HG03442 (cell line): Measurements from ENCODE around the gene GAS6.

Experiments
- ATAC-seq: cut with Tn5 transposase; IDR thresholded peaks from one replicate; pipeline ENCODE4 v1.9.1; 2021; ENCODE audit warnings: mild to moderate bottlenecking, moderate library complexity; ENCODE audit not compliant: unreplicated experiment

The GAS6 gene

DNA sequence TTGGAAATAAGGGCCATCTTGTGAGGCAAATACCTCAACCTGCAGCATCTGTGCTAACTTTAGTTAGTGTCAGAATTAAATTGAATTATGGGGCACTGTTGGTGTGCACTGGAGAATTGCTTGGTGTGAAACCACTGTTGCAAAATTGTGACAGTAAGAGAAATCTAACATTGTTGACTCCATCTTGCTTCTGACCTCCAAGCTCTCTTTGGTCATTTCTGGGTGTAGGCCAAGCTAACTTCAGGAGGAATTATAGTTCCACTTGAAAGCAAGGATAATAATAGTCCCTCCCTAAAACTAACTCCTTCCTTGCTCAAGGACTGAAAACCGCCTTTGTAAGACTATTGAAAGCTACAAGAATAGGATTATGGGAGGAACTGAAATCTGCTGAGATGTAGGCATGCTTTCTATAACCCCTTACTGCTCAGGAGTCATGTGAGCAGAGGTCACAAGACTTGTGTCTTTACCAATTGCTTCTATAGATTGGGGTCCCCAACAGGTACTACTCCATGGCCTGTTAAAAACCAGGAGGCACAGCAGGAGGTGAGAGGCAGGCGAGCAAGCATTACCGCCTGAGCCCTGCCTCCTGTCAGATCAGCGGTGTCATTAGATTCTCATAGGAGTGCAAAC, 24.9 kb upstream of the GAS6 start:
- no peak for ATAC-seq

DNA sequence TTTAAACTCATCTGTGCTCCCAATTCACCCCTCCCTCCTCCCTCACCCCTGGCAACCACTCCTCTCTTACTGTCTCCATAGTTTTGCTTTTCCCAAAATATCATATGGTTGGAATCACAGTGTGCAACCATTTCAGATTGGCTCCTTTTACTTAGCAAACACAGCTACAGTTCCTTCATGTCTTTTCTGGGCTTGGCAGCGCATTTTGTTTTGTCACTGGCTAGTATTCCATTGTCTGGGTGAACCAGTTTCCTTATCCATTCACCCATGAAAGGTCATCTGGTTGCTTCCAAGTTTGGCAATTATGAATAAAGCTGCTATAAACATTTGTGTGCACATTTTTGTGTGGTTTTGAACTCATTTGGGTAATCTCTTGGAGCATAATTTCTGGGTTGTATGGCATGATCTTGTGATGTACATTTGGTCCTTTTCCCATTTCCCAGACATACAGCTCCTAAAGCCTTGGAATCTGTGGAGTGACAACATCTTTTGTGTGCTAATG, 23.9 kb upstream of the GAS6 start:
- no peak for ATAC-seq

DNA sequence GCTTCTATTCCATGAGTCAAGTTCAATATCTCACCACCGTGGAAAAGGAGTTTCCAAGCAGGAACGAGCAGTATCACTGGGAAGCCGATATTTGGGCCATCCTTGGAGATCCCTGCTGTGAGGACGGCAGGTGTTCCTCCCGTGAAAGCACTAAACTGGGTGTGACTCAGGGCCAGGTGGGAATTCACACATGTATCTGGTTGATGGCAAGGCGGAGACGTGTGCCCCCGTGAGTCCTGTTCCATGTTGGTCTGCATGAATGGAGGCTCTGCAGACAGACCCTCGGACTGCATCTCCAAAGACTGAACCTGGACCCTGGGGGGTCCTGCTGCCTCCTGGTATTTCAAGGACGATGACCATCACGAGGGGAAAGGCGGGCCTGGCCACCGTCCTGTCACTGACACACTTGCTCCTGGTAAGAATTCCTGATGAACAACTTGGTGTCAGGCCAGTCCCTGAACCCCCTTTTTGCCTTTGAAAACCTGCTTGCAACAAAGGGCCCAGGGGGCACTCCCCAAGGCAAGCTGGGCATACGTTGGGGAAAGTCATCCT, 22.8 kb upstream of the GAS6 start:
- ATAC-seq: no peak

DNA sequence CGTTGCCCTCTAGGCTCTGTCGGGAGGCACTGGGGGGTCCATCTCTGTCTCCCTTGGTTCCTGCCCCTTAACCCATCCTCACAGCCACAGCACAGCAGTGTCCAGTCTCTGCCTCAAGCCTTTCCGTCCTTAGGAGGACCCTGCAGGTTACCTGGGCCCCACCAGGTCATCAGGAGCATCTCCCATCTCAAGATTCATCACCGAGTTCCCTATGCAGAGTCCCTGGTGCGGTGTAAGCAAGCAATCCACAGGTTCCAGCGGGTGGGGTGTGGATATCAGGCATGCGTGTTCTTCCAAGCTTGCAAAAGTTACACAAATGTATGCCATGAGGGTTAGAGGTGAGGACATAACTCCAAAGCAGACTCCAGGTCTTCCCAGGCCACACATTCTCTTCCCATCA, 20.9 kb upstream of the GAS6 start:
- no peak for ATAC-seq

DNA sequence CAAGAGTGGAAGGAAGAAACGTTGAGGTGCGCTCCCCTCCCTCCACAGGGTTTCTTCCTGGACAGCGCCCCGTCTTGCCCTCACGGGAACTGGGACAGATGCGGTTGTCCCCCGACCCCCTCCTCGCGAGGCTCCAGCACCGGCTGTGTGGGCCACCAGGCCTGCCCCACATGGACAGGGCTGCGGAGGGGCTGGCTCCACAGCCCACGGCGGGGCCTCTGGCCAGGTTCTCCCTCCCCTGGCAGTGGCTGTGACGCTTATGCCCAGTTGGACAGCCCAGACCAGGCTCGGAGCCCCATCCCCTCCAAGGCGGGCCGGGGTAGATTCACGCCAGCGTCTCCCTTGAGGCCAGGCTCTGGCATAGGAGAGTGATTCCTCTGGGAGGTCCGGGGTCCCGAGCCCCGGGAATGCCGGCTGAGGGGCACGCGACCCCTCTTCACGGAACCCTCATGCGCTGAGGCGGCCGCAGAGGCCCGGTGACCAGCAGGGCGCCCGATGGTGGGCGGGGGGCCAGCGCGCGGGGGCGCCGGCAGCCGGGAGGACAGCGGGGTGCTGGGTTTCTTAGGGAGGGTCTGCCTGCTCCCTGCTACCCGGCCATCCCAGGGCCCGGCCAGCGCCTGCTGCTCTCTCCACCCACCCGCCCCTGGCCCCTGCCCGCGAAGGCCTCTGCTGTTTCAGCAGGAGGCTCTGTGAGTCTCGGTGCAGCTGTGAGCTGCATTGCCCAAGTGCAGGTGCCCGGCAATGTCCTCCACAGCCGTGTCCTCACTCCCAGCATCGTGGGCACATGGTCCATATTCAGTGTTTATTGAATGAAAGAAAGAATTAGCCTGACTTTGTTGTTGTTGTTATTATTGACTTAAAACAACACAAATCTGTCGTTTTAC, 20.3 kb upstream of the GAS6 start:
- no peak for ATAC-seq

DNA sequence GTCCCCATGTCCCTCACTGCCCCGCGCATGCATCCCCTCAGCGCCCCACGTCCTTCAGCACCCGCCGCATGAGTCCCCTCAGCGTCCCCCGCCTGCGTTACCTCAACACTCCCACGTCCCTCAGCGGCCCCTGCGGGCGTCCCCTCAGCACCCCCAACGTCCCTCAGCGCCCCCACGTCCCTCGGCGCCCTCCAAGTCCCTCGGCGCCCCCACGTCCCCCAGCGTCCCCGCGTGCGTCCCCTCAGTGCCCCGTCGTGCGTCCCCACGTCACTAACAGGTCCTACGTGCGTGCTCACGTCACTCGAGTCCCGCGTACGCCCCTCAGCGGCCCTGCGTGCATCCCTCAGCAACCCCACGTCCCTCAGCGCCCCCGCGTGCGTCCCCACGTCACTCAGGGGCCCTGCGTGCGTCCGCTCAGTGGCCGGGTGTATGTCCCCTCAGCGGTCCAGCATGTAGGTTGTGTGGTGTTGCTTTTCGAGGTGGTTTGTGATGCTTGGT, 19.5 kb upstream of the GAS6 start:
- ATAC-seq: no peak

DNA sequence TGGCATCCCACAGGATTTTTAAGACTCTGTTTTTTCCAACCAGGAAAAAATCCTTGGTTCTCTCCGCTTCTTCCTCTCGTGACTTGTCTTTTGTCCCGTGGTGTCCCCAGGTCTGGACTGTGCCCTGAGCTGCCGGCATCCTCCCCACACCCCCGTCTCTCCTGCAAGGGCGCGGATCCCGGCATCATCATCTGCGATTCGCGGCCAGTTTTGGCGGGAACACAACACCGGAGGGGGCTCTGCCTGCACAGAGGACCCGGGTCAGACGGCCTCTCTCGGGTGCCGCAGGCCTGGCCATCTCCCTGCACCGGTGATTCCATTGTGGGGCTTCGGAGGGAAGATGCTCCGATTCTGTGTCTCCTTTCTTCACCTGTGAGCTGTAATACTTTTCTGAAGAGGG, 18.8 kb upstream of the GAS6 start:
- ATAC-seq: no peak

DNA sequence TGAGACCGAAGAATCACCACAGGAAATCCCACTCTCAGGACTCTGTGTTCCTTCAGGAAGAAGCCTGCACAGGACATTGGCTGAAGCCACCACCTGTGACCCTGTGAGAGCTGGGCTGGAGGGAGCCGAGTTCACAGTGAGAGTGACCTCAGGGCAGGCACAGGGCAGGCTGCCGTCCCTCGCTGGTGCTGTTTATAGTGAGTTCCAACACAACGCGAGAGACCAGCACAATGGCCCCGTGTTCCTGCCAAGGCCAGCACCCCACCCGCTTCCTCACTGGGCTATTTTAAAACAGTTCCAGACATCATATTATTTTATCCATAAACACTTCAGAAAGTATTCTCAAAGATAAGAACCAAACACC, 18.4 kb upstream of the GAS6 start:
- ATAC-seq: no peak

DNA sequence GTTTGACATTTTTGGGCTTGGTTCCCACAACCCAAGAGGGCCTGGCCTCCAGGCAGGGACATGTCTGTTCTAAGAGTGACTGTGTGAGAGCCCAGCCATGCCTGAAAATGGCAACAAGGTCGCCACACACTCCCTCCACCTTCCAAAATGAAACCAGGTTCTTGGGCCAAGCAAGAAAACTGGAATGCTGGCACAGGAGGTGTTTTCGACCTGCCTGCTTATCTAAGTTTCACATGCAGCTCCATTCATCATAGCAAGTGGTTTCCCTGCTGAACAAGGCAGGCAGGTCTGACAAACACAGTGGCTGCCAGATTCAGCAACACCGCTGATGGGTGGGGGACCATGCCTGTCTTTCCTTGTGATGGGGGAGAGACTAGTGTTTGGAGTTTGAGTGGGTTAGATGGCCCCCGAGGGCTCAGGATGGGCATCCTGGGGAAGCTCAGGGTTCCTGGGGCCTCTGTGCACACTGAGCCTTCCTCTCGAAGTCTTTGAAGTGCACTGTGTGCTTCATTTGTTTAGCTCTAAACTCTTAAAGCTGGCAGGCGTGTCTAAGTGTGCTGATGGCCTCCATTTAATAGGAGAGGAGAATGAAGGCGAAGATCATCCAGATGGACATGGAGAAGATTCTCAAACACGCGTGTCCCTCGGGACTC, 17.9 kb upstream of the GAS6 start:
- ATAC-seq: no peak

DNA sequence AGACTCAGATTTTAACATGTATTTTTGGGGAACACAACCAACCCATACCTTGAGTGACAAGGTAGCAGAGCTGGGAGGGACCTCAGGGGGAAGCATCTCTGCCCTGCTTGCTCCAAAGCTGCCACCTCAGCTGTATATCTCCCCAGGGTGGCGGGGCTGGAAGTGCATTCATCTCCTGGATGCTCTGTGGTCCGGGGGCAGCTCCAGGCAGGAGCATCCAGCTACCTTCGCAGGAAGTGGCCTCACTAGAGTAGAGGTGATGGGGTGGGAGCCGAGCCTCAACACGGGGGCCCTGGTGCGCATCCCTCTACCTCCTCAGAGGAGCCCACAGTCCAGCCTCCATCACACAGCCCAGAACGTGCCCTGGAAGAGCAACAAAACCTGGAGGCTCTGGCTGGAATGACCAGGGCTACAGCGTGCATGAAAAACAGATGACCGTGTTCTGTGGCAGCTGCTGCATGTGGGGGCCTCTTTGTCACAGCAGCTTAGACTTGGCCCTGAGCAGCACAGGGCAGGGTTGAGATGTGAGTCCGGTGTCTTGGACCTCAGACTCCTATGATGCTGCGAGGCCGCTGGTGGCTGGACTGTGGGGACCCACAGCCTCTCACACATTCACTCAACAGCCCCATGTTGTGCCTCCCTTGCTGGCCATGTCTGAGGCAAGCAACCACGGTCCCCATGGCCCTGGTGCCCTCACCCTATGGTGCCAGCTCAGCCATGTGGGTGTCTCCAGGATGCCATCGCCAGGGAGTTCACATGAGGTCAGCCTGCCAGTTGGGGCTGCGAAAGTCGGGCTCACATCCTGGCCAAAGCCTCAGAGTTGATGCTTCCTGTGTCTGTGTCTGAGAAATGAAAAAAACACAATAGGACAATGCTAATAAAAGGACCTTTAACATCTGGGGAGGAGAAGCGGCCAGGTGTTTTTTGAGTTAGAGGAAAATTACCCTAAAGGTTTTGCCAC, 17.1 kb upstream of the GAS6 start:
- no peak for ATAC-seq

DNA sequence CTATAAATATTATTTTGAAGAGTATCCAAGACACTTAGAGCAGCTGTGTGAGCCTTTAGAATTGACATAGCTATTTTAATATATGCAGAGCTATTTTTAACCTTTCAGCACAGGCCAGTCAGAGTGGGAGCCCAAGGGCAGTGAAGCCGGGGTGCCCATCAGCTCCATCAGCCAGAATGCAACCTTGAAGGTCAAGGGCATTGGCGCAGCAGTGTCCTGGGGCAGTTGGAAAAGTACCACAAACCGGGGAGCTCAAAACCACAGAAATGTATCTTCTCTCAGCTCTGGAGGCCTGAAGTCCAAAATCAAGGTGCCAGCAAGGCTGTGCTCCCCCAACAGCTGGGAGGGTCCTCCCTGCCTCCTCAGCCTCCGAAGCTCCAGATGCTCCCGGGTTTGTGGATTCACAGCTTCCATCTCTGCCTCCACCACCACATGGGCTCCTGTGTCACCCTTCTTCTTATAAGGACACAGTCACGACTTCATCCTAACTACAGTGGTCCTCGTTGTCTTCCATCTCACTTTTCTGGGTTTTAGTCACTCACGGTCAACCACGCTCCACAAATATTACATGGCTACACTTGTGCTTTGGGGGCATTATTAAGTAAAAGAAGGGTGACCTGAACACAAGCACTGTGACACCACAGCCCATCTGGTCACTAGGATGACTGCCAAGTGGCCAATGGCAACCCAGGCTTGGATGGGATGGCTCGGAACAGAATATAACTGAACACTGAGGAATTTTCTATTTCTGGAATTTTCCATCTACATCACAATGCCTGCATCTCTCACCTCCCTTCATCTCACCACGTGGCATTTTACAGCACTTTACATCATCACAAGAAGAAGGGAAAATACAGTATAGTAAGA, 15.9 kb upstream of the GAS6 start:
- ATAC-seq: no peak

DNA sequence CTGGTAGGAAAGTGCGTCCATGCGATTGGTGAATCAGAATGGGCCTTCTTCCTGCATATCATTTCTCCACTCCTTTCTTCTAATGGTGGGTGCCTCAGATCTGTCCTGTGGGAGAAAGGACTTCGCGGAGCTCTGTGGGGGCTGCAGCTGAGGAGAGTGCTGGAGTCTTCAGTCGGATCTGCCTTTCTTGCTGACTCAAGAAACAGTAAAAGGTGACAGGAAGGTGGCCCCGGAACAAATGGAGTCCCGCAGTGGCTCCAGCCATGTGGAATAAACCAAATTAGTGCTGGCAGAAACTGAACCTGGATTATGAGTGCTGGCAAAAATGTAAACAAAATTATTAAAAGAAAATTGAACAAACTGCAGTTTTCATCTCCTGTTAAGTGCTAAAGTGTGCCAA, 15.1 kb upstream of the GAS6 start:
- no peak for ATAC-seq

DNA sequence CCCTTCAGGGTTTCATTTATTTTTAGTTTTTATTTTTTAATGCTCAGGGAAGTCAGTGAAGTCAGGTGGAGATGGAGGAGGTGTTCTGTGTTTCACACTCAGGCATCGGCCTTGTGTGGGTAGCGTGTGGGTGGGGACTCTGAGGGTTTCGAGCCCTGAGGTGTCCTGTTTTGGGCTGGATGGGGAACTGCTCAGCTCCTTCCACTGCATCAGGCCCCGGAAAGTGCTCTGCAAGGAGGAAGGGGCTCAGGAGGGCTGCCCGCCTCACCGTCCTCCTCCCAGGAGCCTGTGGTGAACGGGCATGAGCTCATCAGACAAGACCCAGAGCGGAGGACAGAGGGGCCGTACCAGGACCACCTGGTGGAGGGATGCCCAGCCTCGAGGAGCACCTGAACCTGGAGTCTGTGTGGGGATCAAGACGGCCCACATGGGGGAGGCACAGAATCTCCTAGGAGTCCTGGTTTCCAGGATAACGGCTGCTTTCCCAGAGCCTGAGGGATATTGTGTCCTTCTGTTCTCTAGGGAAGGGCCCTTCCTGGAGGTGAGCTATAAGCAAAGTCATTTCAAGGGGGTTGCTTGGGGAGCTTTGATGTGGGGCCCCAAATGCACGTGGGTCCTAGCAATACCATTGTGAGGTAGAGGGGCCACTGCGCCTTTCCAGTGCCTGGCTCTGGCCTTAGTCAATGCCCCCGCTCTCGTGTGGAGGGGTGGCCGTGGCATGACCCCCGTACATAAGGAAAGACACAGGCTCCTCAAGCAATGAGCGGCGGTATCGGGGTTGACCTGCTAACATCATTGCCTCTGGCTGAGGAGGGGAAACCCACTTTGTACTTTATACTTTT, 13.5 kb upstream of the GAS6 start:
- no peak for ATAC-seq

DNA sequence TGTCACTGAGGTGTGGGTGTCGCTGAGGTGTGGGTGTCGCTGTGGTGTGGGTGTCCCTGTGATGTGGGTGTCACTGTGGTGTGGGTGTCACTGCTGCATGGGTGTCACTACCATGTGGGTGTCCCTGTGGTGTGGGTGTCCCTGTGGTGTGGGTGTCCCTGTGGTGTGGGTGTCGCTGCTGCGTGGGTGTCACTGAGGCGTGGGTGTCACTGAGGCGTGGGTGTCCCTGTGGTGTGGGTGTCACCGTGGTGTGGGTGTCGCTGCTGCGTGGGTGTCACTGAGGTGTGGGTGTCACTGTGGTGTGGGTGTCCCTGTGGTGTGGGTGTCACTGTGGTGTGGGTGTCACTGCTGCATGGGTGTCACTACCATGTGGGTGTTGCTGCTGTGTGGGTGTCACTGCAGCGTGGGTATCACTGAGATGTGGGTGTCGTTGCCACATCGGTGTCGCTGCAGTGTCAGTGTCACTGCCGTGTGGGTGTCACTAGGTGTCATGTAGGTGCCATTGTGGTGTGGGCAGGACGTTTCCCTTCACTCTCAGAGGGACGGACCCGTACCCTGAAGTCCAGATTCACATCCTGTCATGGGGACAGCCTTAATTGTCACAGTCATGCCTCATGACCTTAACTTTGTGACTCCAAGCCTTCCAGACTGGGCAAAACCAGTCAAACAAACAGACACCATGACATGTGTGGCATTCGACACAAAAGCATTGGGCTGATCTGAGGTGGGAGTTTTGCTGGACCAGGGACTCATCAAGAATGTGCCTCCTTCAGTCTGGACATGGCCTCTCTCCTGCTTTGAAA, 12.7 kb upstream of the GAS6 start:
- no peak for ATAC-seq

DNA sequence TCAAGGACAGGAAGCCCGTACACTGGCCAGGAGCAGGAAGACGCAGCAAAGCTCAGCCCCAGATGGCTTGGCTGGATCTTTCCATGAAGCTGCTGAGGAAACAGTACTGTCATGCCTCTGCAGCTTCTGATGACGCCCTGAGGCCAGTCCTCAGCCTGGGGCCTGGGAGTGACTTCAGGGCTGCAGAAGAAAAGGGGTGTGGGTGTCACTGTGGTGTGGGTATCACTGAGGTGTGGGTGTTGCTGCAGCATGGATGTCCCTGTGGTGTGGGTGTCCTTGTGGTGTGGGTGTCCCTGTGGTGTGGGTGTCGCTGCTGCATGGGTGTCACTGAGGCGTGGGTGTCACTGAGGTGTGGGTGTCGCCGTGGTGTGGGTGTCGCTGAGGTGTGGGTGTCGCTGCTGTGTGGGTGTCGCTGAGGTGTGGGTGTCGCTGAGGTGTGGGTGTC, 12.0 kb upstream of the GAS6 start:
- ATAC-seq: no peak

DNA sequence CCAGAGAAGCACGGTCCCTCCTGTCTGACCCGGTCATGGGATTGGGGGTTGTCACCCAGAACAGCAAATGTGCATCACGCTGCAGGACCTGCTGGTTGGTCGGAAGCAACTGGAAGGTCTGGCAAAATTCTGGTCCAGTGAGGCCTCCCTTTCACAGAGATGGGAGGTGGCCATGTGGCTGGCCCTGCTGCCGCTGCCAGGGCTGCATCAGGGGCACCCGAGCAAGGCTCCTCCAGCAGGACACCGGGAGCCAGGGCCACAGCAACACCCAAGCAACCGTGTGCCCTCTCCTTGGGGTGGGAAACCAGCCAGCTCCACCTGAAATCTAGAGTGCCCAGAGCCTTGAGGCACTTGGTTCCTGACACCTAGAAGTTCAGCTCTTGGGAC, 11.5 kb upstream of the GAS6 start:
- no peak for ATAC-seq

DNA sequence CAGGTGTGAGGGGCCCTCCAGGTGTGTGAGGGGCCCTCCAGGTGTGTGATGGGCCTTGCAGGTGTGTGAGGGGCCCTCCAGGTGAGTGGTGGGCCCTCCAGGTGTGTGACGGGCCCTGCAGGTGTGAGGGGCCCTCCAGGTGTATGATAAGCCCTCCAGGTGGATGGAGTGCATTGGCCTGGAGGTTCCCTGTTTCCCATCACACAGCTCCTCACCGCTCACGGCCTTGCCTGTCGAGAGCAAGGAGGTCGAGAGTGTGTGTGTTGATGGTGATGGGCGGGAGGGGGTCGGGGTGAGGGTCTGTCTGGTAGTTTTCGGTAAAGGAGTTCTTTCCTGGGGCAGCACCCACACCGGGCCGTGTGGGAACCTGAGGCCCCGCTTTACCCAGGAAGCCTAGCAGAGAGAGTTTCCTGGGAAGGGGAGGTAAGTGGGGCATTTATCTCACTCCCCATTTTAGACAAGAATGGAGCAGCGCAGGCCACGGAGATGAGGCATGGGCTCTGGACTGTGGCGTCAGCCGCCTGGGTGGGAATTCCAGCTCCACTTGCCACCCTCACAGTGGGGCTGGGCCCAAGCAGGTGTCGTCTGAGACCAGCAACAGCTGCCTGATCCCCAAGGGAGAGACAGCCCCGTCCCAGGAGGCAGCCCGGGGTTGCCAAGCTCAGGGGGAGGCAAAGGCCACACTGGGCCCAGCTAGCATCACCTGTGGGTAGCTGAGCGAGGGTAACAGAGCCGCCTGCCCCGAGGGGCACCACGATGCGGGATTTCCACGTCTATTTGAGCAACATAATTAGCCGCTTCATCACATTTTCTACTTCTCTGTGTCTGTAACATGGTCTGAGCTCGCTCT, 10.9 kb upstream of the GAS6 start:
- no peak for ATAC-seq
